Esophagus squamous epithelium (tissue), 4 donors: ENCODE results near the gene CTSW.

Source experiments
- POLR2A ChIP-seq, 4 donors: fragments of 450-650 bp; IDR thresholded peaks; one replicate each; pipeline ENCODE4 v1.6.1; 2017; ENCODE audit warnings: antibody characterized with exemption in 4 of 4, mild to moderate bottlenecking in 4 of 4, moderate library complexity in 3 of 4
- TF ChIP-seq, protein P1 (sequence below), 6 experiments: fragments of 450-650 bp in 4 of 6; fragments of 200-600 bp in 2 of 6; sonication (generic) in 2 of 6; IDR thresholded peaks; one replicate each; pipeline ENCODE4 v1.5.1; 2016 to 2019; ENCODE audit warnings: antibody characterized with exemption in 6 of 6, mild to moderate bottlenecking in 4 of 6, moderate library complexity in 4 of 6

- TF ChIP-seq, protein P1, sequence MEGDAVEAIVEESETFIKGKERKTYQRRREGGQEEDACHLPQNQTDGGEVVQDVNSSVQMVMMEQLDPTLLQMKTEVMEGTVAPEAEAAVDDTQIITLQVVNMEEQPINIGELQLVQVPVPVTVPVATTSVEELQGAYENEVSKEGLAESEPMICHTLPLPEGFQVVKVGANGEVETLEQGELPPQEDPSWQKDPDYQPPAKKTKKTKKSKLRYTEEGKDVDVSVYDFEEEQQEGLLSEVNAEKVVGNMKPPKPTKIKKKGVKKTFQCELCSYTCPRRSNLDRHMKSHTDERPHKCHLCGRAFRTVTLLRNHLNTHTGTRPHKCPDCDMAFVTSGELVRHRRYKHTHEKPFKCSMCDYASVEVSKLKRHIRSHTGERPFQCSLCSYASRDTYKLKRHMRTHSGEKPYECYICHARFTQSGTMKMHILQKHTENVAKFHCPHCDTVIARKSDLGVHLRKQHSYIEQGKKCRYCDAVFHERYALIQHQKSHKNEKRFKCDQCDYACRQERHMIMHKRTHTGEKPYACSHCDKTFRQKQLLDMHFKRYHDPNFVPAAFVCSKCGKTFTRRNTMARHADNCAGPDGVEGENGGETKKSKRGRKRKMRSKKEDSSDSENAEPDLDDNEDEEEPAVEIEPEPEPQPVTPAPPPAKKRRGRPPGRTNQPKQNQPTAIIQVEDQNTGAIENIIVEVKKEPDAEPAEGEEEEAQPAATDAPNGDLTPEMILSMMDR (IDR thresholded peaks at IDR 0.05) = peak in 3 of 6 experiments; percentile 3 to 38 (median 34)
- peak in 3 of 4 donors; percentile 55 to 84 (median 81) for TF ChIP-seq POLR2A (IDR thresholded peaks at IDR 0.05)
Observed at GRCh38 chr11:65919141-65919572, 39.5 kb downstream of the CTSW start, which contains the start of gene DRAP1.
